Trophoblast cell (in vitro differentiated cells and primary cell): Measurements from ENCODE around the gene CNNM2.

Source experiments
- DNase-seq, 2 donors: peaks; one replicate each; pipeline ENCODE4 v3.0.0-alpha.2; 2016
- H2AFZ ChIP-seq: 2 replicates; pipeline ENCODE4 v1.6.1; 2013; ENCODE audit warnings: low read length, moderate library complexity, mild to moderate bottlenecking; ENCODE audit not compliant: insufficient read depth, poor library complexity
- H2AK5ac ChIP-seq: 2 replicates; pipeline ENCODE4 v1.6.1; 2013; ENCODE audit warnings: mild to moderate bottlenecking, low read length
- H2BK120ac ChIP-seq: 2 replicates; pipeline ENCODE4 v1.6.1; 2013; ENCODE audit warnings: low read length, mild to moderate bottlenecking, moderate library complexity; ENCODE audit not compliant: insufficient read depth, poor library complexity
- H2BK12ac ChIP-seq: 2 replicates; pipeline ENCODE4 v1.6.1; 2013; ENCODE audit warnings: mild to moderate bottlenecking, low read length, moderate library complexity
- H2BK5ac ChIP-seq: 2 replicates; pipeline ENCODE4 v1.6.1; 2013; ENCODE audit warnings: low read length, low read depth, moderate library complexity, mild to moderate bottlenecking; ENCODE audit not compliant: poor library complexity
- H3K14ac ChIP-seq: 2 replicates; pipeline ENCODE4 v1.6.1; 2013; ENCODE audit warnings: mild to moderate bottlenecking, low read length
- H3K18ac ChIP-seq: 2 replicates; pipeline ENCODE4 v1.6.1; 2013; ENCODE audit warnings: mild to moderate bottlenecking, low read length
- H3K23ac ChIP-seq: 2 replicates; pipeline ENCODE4 v1.6.1; 2013; ENCODE audit warnings: low read length
- H3K27ac ChIP-seq: 2 replicates; pipeline ENCODE4 v1.5.1; 2013; ENCODE audit warnings: low read depth, mild to moderate bottlenecking, inconsistent platforms, low read length, moderate library complexity
- H3K27me3 ChIP-seq: 2 replicates; pipeline ENCODE4 v1.6.1; 2013; ENCODE audit warnings: inconsistent platforms, mild to moderate bottlenecking, low read length, moderate library complexity; ENCODE audit not compliant: insufficient read depth
- H3K36me3 ChIP-seq, 2 experiments: 1 replicate in 1 of 2; 2 replicates in 1 of 2; pipeline ENCODE4 v1.6.1; 2013; ENCODE audit warnings: low read length in 2 of 2, mild to moderate bottlenecking in 2 of 2, moderate library complexity in 1 of 2; ENCODE audit not compliant: insufficient read depth in 2 of 2, control insufficient read depth in 1 of 2
- H3K4ac ChIP-seq: 2 replicates; pipeline ENCODE4 v1.6.1; 2013; ENCODE audit warnings: low read depth, mild to moderate bottlenecking, low read length, moderate library complexity
- H3K4me1 ChIP-seq, 2 experiments: 1 replicate in 1 of 2; 2 replicates in 1 of 2; pipeline ENCODE4 v1.6.1; 2013; ENCODE audit warnings: low read length in 2 of 2, mild to moderate bottlenecking in 2 of 2, moderate library complexity in 1 of 2; ENCODE audit not compliant: insufficient read depth in 2 of 2, control insufficient read depth in 1 of 2
- H3K4me2 ChIP-seq: 2 replicates; pipeline ENCODE4 v1.6.1; 2013; ENCODE audit warnings: inconsistent platforms, mild to moderate bottlenecking, low read length, moderate library complexity
- H3K4me3 ChIP-seq: 2 replicates; pipeline ENCODE4 v1.5.1; 2013; ENCODE audit warnings: mild to moderate bottlenecking, low read depth, low read length, inconsistent platforms
- H3K79me1 ChIP-seq: one replicate; pipeline ENCODE4 v1.6.1; 2013; ENCODE audit warnings: low read length
- H3K79me2 ChIP-seq: 2 replicates; pipeline ENCODE4 v1.6.1; 2013; ENCODE audit warnings: low read length, mild to moderate bottlenecking; ENCODE audit not compliant: control insufficient read depth, insufficient read depth, poor library complexity
- H3K9ac ChIP-seq: 2 replicates; pipeline ENCODE4 v1.6.1; 2013; ENCODE audit warnings: mild to moderate bottlenecking, low read length
- H3K9me3 ChIP-seq: 2 replicates; pipeline ENCODE4 v1.6.1; 2013; ENCODE audit warnings: low read depth, mild to moderate bottlenecking, control low read depth, inconsistent platforms, low read length; ENCODE audit not compliant: insufficient read depth
- H4K12ac ChIP-seq: 2 replicates; pipeline ENCODE4 v1.6.1; 2013; ENCODE audit warnings: low read depth, mild to moderate bottlenecking, low read length, moderate library complexity
- H4K8ac ChIP-seq: 2 replicates; pipeline ENCODE4 v1.6.1; 2013; ENCODE audit warnings: low read depth, mild to moderate bottlenecking, low read length, moderate library complexity
- H4K91ac ChIP-seq: one replicate; pipeline ENCODE4 v1.6.1; 2013; ENCODE audit warnings: low read depth, mild to moderate bottlenecking, low read length, moderate library complexity
- WGBS: extraction: QIAGEN DNeasy Blood & Tissue Kit; methylation state at CpG from one replicate; pipeline ENCODE4 v1.1.7; 2013; ENCODE audit warnings: missing lambda C conversion rate; ENCODE audit not compliant: insufficient read length, insufficient coverage; ENCODE audit errors: extremely low coverage; 5-methylcytosine and 5-hydroxymethylcytosine counted together

Gene CNNM2

DNA sequence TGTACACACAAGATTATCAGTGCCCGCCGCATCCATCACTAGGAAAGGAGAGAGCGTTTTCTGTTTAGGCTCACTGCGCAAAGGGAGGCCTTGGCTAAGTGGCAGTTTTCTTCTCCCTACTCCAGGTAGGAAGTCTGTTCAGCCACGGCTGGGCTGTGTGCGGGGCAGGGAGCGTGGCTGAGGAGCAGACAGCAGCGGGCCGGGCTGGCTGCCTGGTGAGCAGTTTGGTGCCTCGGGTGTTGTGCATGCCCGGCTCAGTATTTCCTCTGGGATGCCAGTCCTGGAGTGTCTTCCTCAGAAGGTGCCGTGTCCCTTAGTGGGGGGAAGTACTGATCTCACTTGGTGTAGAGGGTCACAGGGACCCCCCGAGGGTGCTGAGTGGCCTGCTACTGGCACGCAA lies 160.6 kb downstream of the CNNM2 start:
- no peak overlapping the region for H2BK12ac ChIP-seq
- DNase-seq, result no peak

DNA sequence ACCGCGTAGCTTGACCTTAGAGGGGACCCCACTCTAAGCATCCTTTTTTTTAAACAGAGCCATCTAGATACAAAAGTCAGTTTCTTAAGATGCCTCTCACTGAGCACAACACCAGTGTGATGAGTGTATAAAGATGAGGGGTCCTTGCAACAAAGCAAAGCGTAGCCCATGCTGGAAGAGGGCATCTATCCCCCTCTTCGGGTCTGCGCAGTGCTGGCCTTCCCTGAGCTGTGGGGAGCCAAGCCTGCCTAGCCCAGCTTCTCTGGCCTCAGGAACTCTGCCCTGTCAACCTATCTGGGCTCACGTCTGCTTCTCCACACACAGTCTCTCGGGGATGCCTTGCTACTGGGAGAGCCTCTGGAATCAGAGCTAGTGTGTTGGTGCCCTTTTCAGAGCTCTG lies 161.0 kb downstream of the CNNM2 start:
- Histone ChIP-seq H3K36me3 (peaks cover 4 to 17% of the 10 kb centered on the region in 2 experiments), H3K27me3 (no peaks in the 10 kb centered on the region), H3K4me3 (no peak overlapping the region)

More for the DNA sequence above, 160.6 kb downstream of the CNNM2 start:
- Histone ChIP-seq H3K9ac (no peak overlapping the region), H2AFZ (no peak overlapping the region), H4K8ac (no peak overlapping the region), H3K14ac (no peak overlapping the region), H2AK5ac (no peak overlapping the region), H3K18ac (no peak overlapping the region), H4K12ac (no peak overlapping the region), H3K79me1 (no peaks in the 10 kb centered on the region), H3K4ac (no peak overlapping the region), H2BK120ac (no peak overlapping the region), H3K4me1 (no peaks in the 10 kb centered on the region), H4K91ac (no peak overlapping the region), H3K27me3 (no peaks in the 10 kb centered on the region), H3K9me3 (no peaks in the 10 kb centered on the region), H2BK5ac (no peak overlapping the region), H3K4me3 (no peak overlapping the region), H3K27ac (no peak overlapping the region), H3K79me2 (no peaks in the 10 kb centered on the region), H3K23ac (no peak overlapping the region), H3K36me3 (peaks cover 4 to 14% of the 10 kb centered on the region in 2 experiments), H3K4me2 (no peak overlapping the region)
- no CpG with 5 or more reads among the region's 14 CpGs for whole genome bisulfite sequencing

DNA sequence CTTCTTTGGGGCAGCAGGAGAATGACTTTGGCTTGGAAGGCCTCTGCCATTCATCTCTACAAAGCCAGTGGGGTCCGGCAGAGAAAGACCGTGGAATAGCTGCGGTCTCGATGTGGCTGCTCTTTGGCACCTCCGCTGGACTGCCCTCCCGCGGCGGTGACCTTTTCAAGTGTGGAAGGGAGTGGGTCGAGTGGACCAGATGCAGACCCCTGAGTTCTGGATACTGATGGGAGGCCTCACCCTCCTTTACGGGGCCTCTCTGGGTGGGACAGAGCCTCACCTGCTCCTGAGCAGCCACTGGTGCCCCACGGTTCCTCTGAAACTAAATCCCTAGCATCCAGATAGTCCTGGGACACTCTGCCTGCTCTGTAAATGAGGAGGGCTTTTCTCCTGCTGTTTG lies 161.9 kb downstream of the CNNM2 start:
- Histone ChIP-seq H3K79me2 (no peaks in the 10 kb centered on the region), H3K18ac (no peak overlapping the region), H2BK120ac (no peak overlapping the region), H3K27ac (no peak overlapping the region), H4K8ac (no peak overlapping the region), H2BK12ac (no peak overlapping the region), H2BK5ac (no peak overlapping the region), H3K14ac (no peak overlapping the region), H3K4me2 (no peak overlapping the region), H3K9me3 (no peaks in the 10 kb centered on the region), H3K27me3 (no peaks in the 10 kb centered on the region), H3K36me3 (peaks cover 6 to 23% of the 10 kb centered on the region in 2 experiments), H3K4me3 (no peak overlapping the region), H3K9ac (no peak overlapping the region), H4K12ac (no peak overlapping the region), H3K79me1 (no peaks in the 10 kb centered on the region), H4K91ac (no peak overlapping the region), H2AK5ac (no peak overlapping the region), H3K4ac (no peak overlapping the region), H2AFZ (no peak overlapping the region), H3K4me1 (no peaks in the 10 kb centered on the region), H3K23ac (no peak overlapping the region)
- WGBS, result no CpG with 5 or more reads among the region's 11 CpGs
- DNase-seq, result no peak

More for the DNA sequence above, 161.0 kb downstream of the CNNM2 start:
- Histone ChIP-seq H3K4ac (no peak overlapping the region), H2AK5ac (no peak overlapping the region), H3K4me1 (no peaks in the 10 kb centered on the region), H4K8ac (no peak overlapping the region), H3K18ac (no peak overlapping the region), H4K91ac (no peak overlapping the region), H4K12ac (no peak overlapping the region), H2BK5ac (no peak overlapping the region), H2BK12ac (no peak overlapping the region), H2BK120ac (no peak overlapping the region), H3K9me3 (no peaks in the 10 kb centered on the region), H3K79me2 (no peaks in the 10 kb centered on the region), H3K9ac (no peak overlapping the region), H3K27ac (no peak overlapping the region), H3K23ac (no peak overlapping the region), H2AFZ (no peak overlapping the region), H3K14ac (no peak overlapping the region), H3K4me2 (no peak overlapping the region), H3K79me1 (no peaks in the 10 kb centered on the region)
- DNase-seq, result no peak
- no CpG with 5 or more reads among the region's 7 CpGs for WGBS

DNA sequence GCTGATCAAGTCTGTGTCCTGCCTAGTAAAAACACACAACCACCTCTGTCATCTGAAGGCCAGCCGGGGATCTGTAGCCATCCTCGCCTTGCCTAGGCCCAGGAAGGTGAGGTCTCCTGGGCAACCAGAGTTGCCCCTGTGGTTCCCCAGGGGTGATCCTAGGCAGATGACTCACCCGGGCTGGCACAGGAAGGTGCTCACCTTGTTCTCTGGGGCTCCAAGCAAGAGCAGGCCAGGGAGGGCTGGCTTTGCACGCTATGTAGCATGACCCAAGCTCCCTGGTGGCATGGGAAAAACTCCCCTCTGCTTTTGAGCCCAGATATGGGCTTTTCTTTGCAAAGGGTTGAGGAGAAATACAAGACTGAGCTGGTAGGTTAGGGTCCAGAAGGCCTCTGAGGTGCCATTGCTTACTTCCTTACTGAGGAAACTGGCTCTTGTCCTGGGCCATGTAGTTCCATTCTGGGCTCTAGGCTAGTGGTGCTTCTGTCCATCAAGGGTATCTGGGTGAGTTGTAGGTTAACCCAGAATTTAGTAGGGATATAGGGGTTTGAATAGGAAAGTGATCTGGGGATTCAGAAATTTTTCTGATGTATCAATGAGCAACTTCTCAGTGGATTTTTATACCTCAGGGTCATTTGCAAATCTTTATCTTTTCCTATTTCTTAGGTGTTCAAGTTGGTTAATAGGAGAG lies 162.9 kb downstream of the CNNM2 start:
- no peak overlapping the region for H4K12ac ChIP-seq
- no CpG with 5 or more reads among the region's 4 CpGs for WGBS

More for the DNA sequence above, 162.9 kb downstream of the CNNM2 start:
- no peaks in the 10 kb centered on the region for H3K9me3 ChIP-seq
- DNase-seq, result no peak
- no peak overlapping the region for H2BK12ac ChIP-seq
- H2AK5ac ChIP-seq, result no peak overlapping the region
- H4K91ac ChIP-seq, result no peak overlapping the region
- peaks cover 11 to 30% of the 10 kb centered on the region in 2 experiments for H3K36me3 ChIP-seq
- no peak overlapping the region for H3K9ac ChIP-seq
- H3K14ac ChIP-seq, result no peak overlapping the region
- no peak overlapping the region for H3K4me2 ChIP-seq
- H3K27ac ChIP-seq, result no peak overlapping the region
- no peak overlapping the region for H2BK5ac ChIP-seq
- no peaks in the 10 kb centered on the region for H3K79me2 ChIP-seq
- no peak overlapping the region for H2AFZ ChIP-seq
- no peaks in the 10 kb centered on the region for H3K4me1 ChIP-seq
- no peak overlapping the region for H3K4me3 ChIP-seq
- no peak overlapping the region for H2BK120ac ChIP-seq
- H4K8ac ChIP-seq, result no peak overlapping the region
- no peak overlapping the region for H3K18ac ChIP-seq
- no peak overlapping the region for H3K4ac ChIP-seq
- H3K79me1 ChIP-seq, result no peaks in the 10 kb centered on the region
- H3K27me3 ChIP-seq, result no peaks in the 10 kb centered on the region
- H3K23ac ChIP-seq, result no peak overlapping the region
